Liver (tissue), 3 donors: Measurements from ENCODE around the gene FREM3.

ENCODE experiments used
- JUND ChIP-seq, 2 donors: IDR thresholded peaks; 2 replicates each; pipeline ENCODE4 v1.6.1; 2016; ENCODE audit warnings: antibody characterized with exemption in 2 of 2
- MAX ChIP-seq: IDR thresholded peaks from 2 replicates; pipeline ENCODE4 v1.6.1; 2016; ENCODE audit warnings: antibody characterized with exemption
- RAD21 ChIP-seq, 2 donors: IDR thresholded peaks; 2 replicates each; pipeline ENCODE4 v1.6.1; 2016; ENCODE audit warnings: antibody characterized with exemption in 2 of 2, mild to moderate bottlenecking in 2 of 2
- SP1 ChIP-seq: IDR thresholded peaks from 2 replicates; pipeline ENCODE4 v1.6.1; 2018; ENCODE audit warnings: antibody characterized with exemption, mild to moderate bottlenecking
- TAF1 ChIP-seq: conservative IDR thresholded peaks from 2 replicates; pipeline ENCODE4 v1.6.1; 2016; ENCODE audit warnings: antibody characterized with exemption, mild to moderate bottlenecking
- YY1 ChIP-seq: IDR thresholded peaks from 2 replicates; pipeline ENCODE4 v1.6.1; 2016; ENCODE audit warnings: antibody characterized with exemption, mild to moderate bottlenecking
- TF ChIP-seq, protein P1 (sequence below): fragments of 150-350 bp; IDR thresholded peaks from 2 replicates; pipeline ENCODE4 v1.5.1; 2017; ENCODE audit warnings: improper control_type of control experiment, low read depth, low read length; ENCODE audit not compliant: missing input control
- TF ChIP-seq, protein P2 (sequence below): IDR thresholded peaks from 2 replicates; pipeline ENCODE4 v1.6.1; 2016; ENCODE audit warnings: antibody characterized with exemption, mild to moderate bottlenecking
- TF ChIP-seq, protein P3 (sequence below): IDR thresholded peaks from 2 replicates; pipeline ENCODE4 v1.6.1; 2016; ENCODE audit warnings: antibody characterized with exemption
- donor health status: healthy.
- donor health status: healthy.

GRCh38 chr4:143633833-143634232 lies 66.6 kb downstream of the FREM3 start:
- TF ChIP-seq, protein P1, sequence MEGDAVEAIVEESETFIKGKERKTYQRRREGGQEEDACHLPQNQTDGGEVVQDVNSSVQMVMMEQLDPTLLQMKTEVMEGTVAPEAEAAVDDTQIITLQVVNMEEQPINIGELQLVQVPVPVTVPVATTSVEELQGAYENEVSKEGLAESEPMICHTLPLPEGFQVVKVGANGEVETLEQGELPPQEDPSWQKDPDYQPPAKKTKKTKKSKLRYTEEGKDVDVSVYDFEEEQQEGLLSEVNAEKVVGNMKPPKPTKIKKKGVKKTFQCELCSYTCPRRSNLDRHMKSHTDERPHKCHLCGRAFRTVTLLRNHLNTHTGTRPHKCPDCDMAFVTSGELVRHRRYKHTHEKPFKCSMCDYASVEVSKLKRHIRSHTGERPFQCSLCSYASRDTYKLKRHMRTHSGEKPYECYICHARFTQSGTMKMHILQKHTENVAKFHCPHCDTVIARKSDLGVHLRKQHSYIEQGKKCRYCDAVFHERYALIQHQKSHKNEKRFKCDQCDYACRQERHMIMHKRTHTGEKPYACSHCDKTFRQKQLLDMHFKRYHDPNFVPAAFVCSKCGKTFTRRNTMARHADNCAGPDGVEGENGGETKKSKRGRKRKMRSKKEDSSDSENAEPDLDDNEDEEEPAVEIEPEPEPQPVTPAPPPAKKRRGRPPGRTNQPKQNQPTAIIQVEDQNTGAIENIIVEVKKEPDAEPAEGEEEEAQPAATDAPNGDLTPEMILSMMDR, result no peak
- TF ChIP-seq, protein P2, sequence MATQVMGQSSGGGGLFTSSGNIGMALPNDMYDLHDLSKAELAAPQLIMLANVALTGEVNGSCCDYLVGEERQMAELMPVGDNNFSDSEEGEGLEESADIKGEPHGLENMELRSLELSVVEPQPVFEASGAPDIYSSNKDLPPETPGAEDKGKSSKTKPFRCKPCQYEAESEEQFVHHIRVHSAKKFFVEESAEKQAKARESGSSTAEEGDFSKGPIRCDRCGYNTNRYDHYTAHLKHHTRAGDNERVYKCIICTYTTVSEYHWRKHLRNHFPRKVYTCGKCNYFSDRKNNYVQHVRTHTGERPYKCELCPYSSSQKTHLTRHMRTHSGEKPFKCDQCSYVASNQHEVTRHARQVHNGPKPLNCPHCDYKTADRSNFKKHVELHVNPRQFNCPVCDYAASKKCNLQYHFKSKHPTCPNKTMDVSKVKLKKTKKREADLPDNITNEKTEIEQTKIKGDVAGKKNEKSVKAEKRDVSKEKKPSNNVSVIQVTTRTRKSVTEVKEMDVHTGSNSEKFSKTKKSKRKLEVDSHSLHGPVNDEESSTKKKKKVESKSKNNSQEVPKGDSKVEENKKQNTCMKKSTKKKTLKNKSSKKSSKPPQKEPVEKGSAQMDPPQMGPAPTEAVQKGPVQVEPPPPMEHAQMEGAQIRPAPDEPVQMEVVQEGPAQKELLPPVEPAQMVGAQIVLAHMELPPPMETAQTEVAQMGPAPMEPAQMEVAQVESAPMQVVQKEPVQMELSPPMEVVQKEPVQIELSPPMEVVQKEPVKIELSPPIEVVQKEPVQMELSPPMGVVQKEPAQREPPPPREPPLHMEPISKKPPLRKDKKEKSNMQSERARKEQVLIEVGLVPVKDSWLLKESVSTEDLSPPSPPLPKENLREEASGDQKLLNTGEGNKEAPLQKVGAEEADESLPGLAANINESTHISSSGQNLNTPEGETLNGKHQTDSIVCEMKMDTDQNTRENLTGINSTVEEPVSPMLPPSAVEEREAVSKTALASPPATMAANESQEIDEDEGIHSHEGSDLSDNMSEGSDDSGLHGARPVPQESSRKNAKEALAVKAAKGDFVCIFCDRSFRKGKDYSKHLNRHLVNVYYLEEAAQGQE, result no peak
- TF ChIP-seq MAX, result no peak
- no peak for TF ChIP-seq JUND (IDR thresholded peaks at IDR 0.05)
- no peak for TF ChIP-seq TAF1
- no peak for TF ChIP-seq RAD21 (IDR thresholded peaks at IDR 0.05)
- TF ChIP-seq YY1, result no peak
- TF ChIP-seq, protein P3, sequence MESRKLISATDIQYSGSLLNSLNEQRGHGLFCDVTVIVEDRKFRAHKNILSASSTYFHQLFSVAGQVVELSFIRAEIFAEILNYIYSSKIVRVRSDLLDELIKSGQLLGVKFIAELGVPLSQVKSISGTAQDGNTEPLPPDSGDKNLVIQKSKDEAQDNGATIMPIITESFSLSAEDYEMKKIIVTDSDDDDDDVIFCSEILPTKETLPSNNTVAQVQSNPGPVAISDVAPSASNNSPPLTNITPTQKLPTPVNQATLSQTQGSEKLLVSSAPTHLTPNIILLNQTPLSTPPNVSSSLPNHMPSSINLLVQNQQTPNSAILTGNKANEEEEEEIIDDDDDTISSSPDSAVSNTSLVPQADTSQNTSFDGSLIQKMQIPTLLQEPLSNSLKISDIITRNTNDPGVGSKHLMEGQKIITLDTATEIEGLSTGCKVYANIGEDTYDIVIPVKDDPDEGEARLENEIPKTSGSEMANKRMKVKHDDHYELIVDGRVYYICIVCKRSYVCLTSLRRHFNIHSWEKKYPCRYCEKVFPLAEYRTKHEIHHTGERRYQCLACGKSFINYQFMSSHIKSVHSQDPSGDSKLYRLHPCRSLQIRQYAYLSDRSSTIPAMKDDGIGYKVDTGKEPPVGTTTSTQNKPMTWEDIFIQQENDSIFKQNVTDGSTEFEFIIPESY, result no peak
- no peak for TF ChIP-seq SP1
